HepG2 (cell line): Measurements from ENCODE around the gene TACC3. TPM values are rescaled to one million over a fixed set of nuclear protein-coding genes. Genes with fewer than 3 reads are reported as not detected.

ENCODE experiments used
- AGO1 ChIP-seq: fragments of 200-400 bp; formaldehyde crosslinking; IDR thresholded peaks from 2 replicates; pipeline ENCODE4 v1.6.1; 2017; ENCODE audit warnings: mild to moderate bottlenecking, low read depth, low read length, moderate library complexity; ENCODE audit not compliant: poor library complexity, severe bottlenecking
- DMAP1 ChIP-seq: IDR thresholded peaks from 2 replicates; pipeline ENCODE4 v1.6.1; 2016
- KIAA2018 ChIP-seq: sonication (generic); formaldehyde crosslinking; IDR thresholded peaks from 2 replicates; pipeline ENCODE4 v1.5.0; 2020; ENCODE audit warnings: mild to moderate bottlenecking, missing genetic modification reagents, borderline replicate concordance
- MIXL1 ChIP-seq: IDR thresholded peaks from 2 replicates; pipeline ENCODE4 v1.6.1; 2016
- NCOA2 ChIP-seq: sonication (generic); formaldehyde crosslinking; IDR thresholded peaks from 2 replicates; pipeline ENCODE4 v1.8.0; 2022; ENCODE audit warnings: inconsistent platforms
- NCOA5 ChIP-seq: sonication (generic); formaldehyde crosslinking; IDR thresholded peaks from 2 replicates; pipeline ENCODE4 v1.4.0; 2020; ENCODE audit warnings: missing genetic modification reagents
- NFYC ChIP-seq: IDR thresholded peaks from 2 replicates; pipeline ENCODE4 v1.6.1; 2016; ENCODE audit warnings: missing genetic modification reagents, missing compliant biosample characterization
- SOX13 ChIP-seq, 3 experiments: fragments of 450-650 bp in 1 of 3; sonication (generic) in 1 of 3; formaldehyde crosslinking in 1 of 3; IDR thresholded peaks in 2 of 3; conservative IDR thresholded peaks in 1 of 3; 2 replicates each; pipeline versions ENCODE4 v1.5.0 to v1.6.1; 2016 to 2020; ENCODE audit warnings: antibody characterized with exemption in 1 of 3, mild to moderate bottlenecking in 1 of 3, missing compliant biosample characterization in 1 of 3, missing genetic modification reagents in 1 of 3, moderate library complexity in 1 of 3
- THAP9 ChIP-seq: sonication (generic); formaldehyde crosslinking; IDR thresholded peaks from 2 replicates; pipeline ENCODE4; 2020; ENCODE audit warnings: missing genetic modification reagents, mild to moderate bottlenecking, borderline replicate concordance
- ZBTB42 ChIP-seq: sonication (generic); formaldehyde crosslinking; IDR thresholded peaks from 2 replicates; pipeline ENCODE4 v1.5.0; 2020; ENCODE audit warnings: mild to moderate bottlenecking, missing genetic modification reagents
- ZMYM2 ChIP-seq: sonication (generic); formaldehyde crosslinking; IDR thresholded peaks from 2 replicates; pipeline ENCODE4 v1.8.0; 2022; ENCODE audit warnings: mild to moderate bottlenecking, missing genetic modification reagents
- ZNF451 ChIP-seq: sonication (generic); formaldehyde crosslinking; IDR thresholded peaks from 2 replicates; pipeline ENCODE4 v1.5.0; 2020; ENCODE audit warnings: mild to moderate bottlenecking, missing genetic modification reagents
- polyA plus RNA-seq, 8 experiments: library from polyadenylated mRNA; depleted of rRNA in 3 of 8; stranded (reverse) in 7 of 8; unstranded in 1 of 8; fragments of >200 nt; fragmentation: Illumina TruSeq in 4 of 8; extraction: Trizol in 4 of 8; gene quantifications; 2 replicates each; pipeline versions ENCODE4 v1.2.1 to v1.2.3, GENCODE V29; 2011 to 2016; ENCODE audit warnings: low read depth in 4 of 8, missing spikeins in 1 of 8, mixed read lengths in 1 of 8; ENCODE audit not compliant: insufficient read depth in 1 of 8
- total RNA-seq, 5 experiments: library from RNA; depleted of rRNA; stranded (reverse); fragments of >200 nt; fragmentation: Illumina TruSeq; extraction: Trizol; gene quantifications; 2 replicates each; pipeline ENCODE4 v1.2.3, GENCODE V29; 2016; ENCODE audit warnings: low read depth in 1 of 5
- TF ChIP-seq, protein P1 (sequence below), 2 experiments: sonication (generic) in 1 of 2; formaldehyde crosslinking in 1 of 2; IDR thresholded peaks; 2 replicates each; pipeline versions ENCODE4 v1.5.1 to v1.6.1; 2011 to 2020; ENCODE audit warnings: borderline replicate concordance in 1 of 2, low read depth in 1 of 2, low read length in 1 of 2, mild to moderate bottlenecking in 1 of 2, missing genetic modification reagents in 1 of 2, moderate library complexity in 1 of 2
- TF ChIP-seq, protein P2 (sequence below): sonication (generic); formaldehyde crosslinking; IDR thresholded peaks from 2 replicates; pipeline ENCODE4 v1.8.1; 2023; ENCODE audit warnings: mild to moderate bottlenecking, missing genetic modification reagents, borderline replicate concordance

TACC3 gene
- total and polyA plus RNA-seq, 2 of the 13 experiments (the other 11 are each of a cell fraction or from before 2014, with no cell fraction given) = 20.3 to 21.2 TPM

GRCh38 chr4:1779588-1780382 is 58.5 kb downstream of the TACC3 start (continued):
- TF ChIP-seq KIAA2018 (CRISPR knock-in tag) = no peak
- TF ChIP-seq, protein P1, sequence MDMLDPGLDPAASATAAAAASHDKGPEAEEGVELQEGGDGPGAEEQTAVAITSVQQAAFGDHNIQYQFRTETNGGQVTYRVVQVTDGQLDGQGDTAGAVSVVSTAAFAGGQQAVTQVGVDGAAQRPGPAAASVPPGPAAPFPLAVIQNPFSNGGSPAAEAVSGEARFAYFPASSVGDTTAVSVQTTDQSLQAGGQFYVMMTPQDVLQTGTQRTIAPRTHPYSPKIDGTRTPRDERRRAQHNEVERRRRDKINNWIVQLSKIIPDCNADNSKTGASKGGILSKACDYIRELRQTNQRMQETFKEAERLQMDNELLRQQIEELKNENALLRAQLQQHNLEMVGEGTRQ (IDR thresholded peaks at IDR 0.05; ENCODE audit: low read depth, low read length) = no peak
- TF ChIP-seq, protein P1 (CRISPR knock-in tag; IDR thresholded peaks at IDR 0.05; ENCODE audit: borderline replicate concordance) = peak; percentile 66; the same call in 1 of the 2 replicates
- TF ChIP-seq ZNF451 (CRISPR knock-in tag) = 0 out of 2 replicates have a peak, but pooled peaks have one; percentile 19
- TF ChIP-seq MIXL1 (CRISPR knock-in tag) = no peak
- TF ChIP-seq THAP9 (CRISPR knock-in tag) = 0 out of 2 replicates have a peak, but pooled peaks have one; percentile 39
- no peak; the same call in 1 of the 2 replicates for TF ChIP-seq ZMYM2 (CRISPR knock-in tag)
- TF ChIP-seq ZBTB42 (CRISPR knock-in tag) = peak; percentile 44; the same call in 1 of the 2 replicates
- TF ChIP-seq AGO1 = no peak
- peak; percentile 39; the same call in 1 of the 2 replicates for TF ChIP-seq DMAP1 (CRISPR knock-in tag)
- TF ChIP-seq NFYC = no peak
- TF ChIP-seq, protein P2, sequence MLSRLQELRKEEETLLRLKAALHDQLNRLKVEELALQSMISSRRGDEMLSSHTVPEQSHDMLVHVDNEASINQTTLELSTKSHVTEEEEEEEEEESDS (CRISPR knock-in tag) = no peak
- TF ChIP-seq NCOA2 (CRISPR knock-in tag) = peak; percentile 94
- no peak for TF ChIP-seq NCOA5 (CRISPR knock-in tag)
- TF ChIP-seq SOX13 (IDR thresholded peaks at IDR 0.05) = no peak
- TF ChIP-seq SOX13 (CRISPR knock-in tag; conservative IDR thresholded peaks at IDR 0.05 in 1 of 2, IDR thresholded peaks at IDR 0.05 in 1 of 2) = peak in 1 of 2 experiments; percentile 78; a peak in 2 of 4 replicates
